Pancreas (tissue), 10 donors: ENCODE data around the gene C11orf21. TPM values are rescaled to one million over a fixed set of nuclear protein-coding genes. Genes with fewer than 3 reads are reported as not detected.

Experiments
- ATAC-seq, 4 donors: fragments of 200-7000 bp; cut with Tn5 transposase; one replicate each; pipeline versions ENCODE4 v1.8.0 to v1.9.1; 2020; ENCODE audit warnings: mild to moderate bottlenecking in 4 of 4, moderate library complexity in 4 of 4
- DNase-seq, 6 donors: peaks; one replicate each; pipeline ENCODE4 v3.0.0-alpha.2; 2020
- FAIRE-seq: peaks from 2 replicates; lab custom pipeline; 2012; peaks lifted over from hg19 to GRCh38; lab: Jason Lieb, UNC
- H3K27ac ChIP-seq, 4 donors: fragments of 200-600 bp; sonication (generic); 1 replicate in 3 of 4; 2 replicates in 1 of 4; pipeline versions ENCODE4 v1.5.0 to v1.8.0; 2020
- H3K27me3 ChIP-seq, 4 donors: fragments of 200-600 bp; one replicate each; pipeline ENCODE4 v1.8.0; 2021
- H3K36me3 ChIP-seq, 3 donors: fragments of 200-600 bp; sonication (generic) in 1 of 3; one replicate each; pipeline versions ENCODE4 v1.5.0 to v1.8.0; 2020 to 2021
- H3K4me1 ChIP-seq, 3 donors: fragments of 200-600 bp; one replicate each; pipeline ENCODE4 v1.8.0; 2021
- H3K4me3 ChIP-seq, 4 donors: fragments of 200-600 bp; sonication (generic) in 2 of 4; one replicate each; pipeline versions ENCODE4 v1.5.0 to v1.8.0; 2020 to 2021
- H3K9me3 ChIP-seq, 4 donors: fragments of 200-600 bp; one replicate each; pipeline ENCODE4 v1.8.0; 2021
- WGBS, 2 donors: extraction: QIAGEN DNeasy Blood & Tissue Kit; methylation state at CpG; one replicate each; pipeline ENCODE4 v1.1.7; 2013; 5-methylcytosine and 5-hydroxymethylcytosine counted together
- intact Hi-C, 3 donors: fragments of 100-400 bp; cut with DNase I; formaldehyde crosslinking; loops; one replicate each; pipeline versions ENCODE4 v1.11.1 to v1.14.2; 2022
- polyA plus RNA-seq, 2 donors: library from polyadenylated mRNA; stranded (reverse); fragments of 200-250 nt; gene quantifications; one replicate each; pipeline ENCODE4 v1.2.3, GENCODE V29; 2013
- total RNA-seq, 6 donors: library from RNA; stranded (reverse); fragmentation: NEBNext Ultra II Directional in 4 of 6; extraction: Animal tissue kit (Norgen Biotek cat#: 25700) in 4 of 6; gene quantifications; one replicate each; pipeline versions ENCODE4 v1.2.1 to v1.2.4, GENCODE V29; 2021 to 2023
- TF ChIP-seq, protein P1 (sequence below), 4 donors: fragments of 200-600 bp; sonication (generic) in 3 of 4; IDR thresholded peaks; one replicate each; pipeline versions ENCODE4 v1.5.0 to v1.8.0; 2021; ENCODE audit warnings: antibody characterized with exemption in 4 of 4
- donor health status: healthy with polysubstance abuse.
- donor health status: DM: no; HTN: no; CAD: no; lungs with moderate emphysema.
- donor health status: DM: no; HTN: no; CAD: no.
- donor health status: control.
- donor health status: control.
- donor health status: Bipolar disorder and iron deficiency.
- donor health status: DM: yes; HTN: yes; CAD: no.
- donor health status: DM: no; HTN: no; CAD: no.
- donor health status: DM: no; HTN: no; CAD: no.
- donor health status: DM: yes; HTN: yes; CAD: no.

Gene C11orf21
- total and polyA plus RNA-seq, 8 donors: 0.04 to 0.80 (median 0.22) TPM

DNA sequence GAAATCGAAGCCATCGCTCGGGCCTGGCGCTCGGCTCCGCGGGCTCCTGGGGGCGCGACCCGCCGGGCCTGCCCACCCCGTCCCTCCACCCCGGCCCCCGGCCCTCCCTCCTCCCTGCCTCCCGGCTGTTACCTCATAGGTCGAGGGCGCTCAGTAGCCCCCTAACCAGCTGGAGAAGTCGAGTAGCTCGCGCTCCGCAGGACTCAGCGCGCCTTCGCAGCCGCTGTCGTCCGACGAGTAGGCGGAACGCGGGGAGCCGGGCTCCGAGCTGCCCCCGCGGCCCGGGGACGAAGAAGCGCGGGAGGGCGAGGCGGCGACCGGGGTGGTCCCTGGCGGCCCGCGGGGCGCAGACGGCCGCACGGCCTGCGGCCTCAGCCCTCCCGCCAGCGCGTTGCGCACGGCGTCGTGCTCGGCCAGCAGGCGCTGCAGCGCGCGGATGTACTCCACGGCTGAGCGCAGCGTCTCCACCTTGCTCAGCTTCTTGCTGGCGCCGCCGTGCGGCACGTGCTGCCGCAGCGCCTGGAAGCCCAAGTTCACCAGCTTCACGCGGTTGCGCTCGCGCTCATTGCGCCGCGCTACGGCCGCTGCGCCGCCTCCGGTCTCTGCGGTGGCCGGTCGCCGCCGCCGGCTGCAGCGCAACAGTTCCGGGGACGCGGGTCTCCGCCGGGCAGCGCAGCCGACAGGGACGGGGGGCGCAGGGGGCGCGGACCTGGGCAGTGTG is 32.0 kb downstream of the C11orf21 start:
- Histone ChIP-seq H3K4me3 (peak overlapping the region; percentile 10 to 51 (median 28)), H3K27me3 (peaks cover 0 to 9% (median 3%) of the 10 kb centered on the region in 4 donors), H3K27ac (peak overlapping the region; percentile 5 to 67 (median 37)), H3K9me3 (no peaks in the 10 kb centered on the region), H3K4me1 (peaks cover 0 to 3% (median 0%) of the 10 kb centered on the region in 3 donors), H3K36me3 (no peaks in the 10 kb centered on the region)
- FAIRE-seq: no peak
- 4% methylated on average over 80 to 104 of the region's 104 CpGs for WGBS, 2 donors
- DNase-seq: peak in 3 of 6 donors; percentile 52 to 71 (median 58)
- TF ChIP-seq, protein P1, sequence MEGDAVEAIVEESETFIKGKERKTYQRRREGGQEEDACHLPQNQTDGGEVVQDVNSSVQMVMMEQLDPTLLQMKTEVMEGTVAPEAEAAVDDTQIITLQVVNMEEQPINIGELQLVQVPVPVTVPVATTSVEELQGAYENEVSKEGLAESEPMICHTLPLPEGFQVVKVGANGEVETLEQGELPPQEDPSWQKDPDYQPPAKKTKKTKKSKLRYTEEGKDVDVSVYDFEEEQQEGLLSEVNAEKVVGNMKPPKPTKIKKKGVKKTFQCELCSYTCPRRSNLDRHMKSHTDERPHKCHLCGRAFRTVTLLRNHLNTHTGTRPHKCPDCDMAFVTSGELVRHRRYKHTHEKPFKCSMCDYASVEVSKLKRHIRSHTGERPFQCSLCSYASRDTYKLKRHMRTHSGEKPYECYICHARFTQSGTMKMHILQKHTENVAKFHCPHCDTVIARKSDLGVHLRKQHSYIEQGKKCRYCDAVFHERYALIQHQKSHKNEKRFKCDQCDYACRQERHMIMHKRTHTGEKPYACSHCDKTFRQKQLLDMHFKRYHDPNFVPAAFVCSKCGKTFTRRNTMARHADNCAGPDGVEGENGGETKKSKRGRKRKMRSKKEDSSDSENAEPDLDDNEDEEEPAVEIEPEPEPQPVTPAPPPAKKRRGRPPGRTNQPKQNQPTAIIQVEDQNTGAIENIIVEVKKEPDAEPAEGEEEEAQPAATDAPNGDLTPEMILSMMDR (IDR thresholded peaks at IDR 0.05): no peak
- intact Hi-C loops: no loop called here
- ATAC-seq: peak; percentile 44 to 75 (median 54)

DNA sequence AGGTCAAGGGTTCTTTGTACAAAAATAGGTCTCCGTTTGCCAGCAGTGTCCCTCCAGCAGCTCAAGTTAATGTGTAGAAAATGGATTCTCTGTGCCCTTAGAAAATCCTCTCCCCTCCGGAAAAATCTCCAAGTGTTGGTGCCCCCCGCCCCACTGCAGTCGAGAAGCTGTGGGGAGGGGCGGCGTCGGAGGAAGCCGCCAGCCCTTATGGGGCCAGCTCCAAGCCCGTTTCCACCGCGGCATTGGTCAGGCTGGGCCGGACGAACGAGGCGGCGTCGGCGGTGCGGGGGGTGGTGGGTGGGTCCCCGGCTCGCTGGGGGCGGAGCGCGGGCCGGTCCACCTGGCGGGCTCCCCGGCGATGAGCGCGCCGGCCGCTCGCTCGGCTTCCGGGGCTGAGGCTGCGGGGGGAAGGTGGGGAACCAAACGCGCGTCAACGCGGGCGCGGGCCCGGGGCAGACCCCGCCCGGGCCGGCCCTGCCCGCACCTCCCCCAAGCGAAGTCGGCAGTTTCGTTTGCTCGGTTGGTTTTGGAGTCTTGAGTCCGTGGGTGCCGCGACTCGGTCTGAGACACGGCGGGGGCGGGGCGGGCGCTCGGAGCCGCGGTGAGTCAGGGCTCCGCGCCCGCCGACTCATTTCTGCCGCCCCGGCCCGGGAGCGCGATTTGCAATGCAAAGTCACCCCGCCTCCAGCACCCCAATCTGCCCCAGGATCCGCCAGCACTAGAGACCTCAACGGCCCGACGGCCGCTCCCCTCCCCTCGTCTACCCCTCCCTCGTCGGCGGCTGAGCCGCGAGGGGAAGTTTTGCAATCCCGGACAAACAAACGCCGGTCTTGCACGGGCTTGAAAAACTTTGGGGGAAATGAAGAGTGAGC is 32.8 kb downstream of the C11orf21 start:
- peak; percentile 54 to 73 (median 63) for ATAC-seq
- Histone ChIP-seq H3K4me3 (peak overlapping the region; percentile 10 to 51 (median 28)), H3K27me3 (peaks cover 0 to 9% (median 3%) of the 10 kb centered on the region in 4 donors), H3K27ac (peak overlapping the region; percentile 5 to 67 (median 37)), H3K36me3 (no peaks in the 10 kb centered on the region), H3K9me3 (no peaks in the 10 kb centered on the region), H3K4me1 (peaks cover 0 to 3% (median 0%) of the 10 kb centered on the region in 3 donors)
- TF ChIP-seq, protein P1 (IDR thresholded peaks at IDR 0.05): no peak
- 1 to 2% methylated on average over 73 to 89 of the region's 89 CpGs for WGBS, 2 donors
- peak in 5 of 6 donors; percentile 43 to 80 (median 68) for DNase-seq
- intact Hi-C loops: no loop called here
- no peak for FAIRE-seq

DNA sequence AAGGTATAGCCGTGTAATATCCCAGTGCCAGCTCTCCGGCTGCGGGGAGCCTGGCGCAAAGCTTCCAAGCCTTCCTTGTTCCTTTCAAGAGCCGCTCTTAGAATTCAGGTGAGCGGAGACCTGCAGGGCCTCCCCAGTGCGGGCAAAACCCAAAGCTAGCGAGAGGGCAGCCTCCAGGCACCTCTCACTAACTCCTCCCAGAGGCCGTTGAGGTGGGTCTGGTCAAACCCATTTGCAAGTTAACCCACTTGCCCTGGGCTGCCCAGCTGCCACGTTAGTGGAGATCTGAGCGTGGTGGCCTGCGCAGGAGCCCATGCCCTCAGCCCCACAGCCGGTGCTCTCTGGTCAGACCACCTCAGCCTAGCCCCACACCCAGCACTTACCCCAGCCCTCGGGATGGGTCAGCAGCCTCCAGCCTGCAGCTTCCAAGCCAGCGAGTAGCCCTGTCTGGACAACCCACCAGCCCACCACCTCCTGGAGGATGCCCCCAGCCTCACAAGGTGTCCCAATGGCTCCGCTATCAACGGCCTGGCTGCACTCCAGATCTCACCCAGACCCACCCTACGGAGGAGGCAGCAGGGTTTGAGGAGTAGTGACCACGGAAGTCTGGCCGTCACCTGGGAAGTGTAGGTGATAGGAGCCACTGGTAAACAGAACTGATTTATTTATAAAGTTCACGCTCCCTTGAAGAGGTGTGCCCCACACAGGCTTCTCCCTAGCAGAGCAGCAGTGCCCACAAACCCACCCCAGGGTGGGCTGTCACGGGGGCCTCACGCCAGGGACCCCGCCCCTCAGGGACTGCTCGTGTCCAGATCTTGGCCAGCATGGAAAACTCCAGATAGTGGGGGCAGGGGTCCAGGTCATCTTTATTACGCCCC is 33.6 kb downstream of the C11orf21 start:
- H3K27me3 ChIP-seq: peaks cover 0 to 9% (median 3%) of the 10 kb centered on the region in 4 donors
- intact Hi-C loops: no loop called here
- DNase-seq: peak in 3 of 6 donors; percentile 37 to 68 (median 52)
- peaks cover 0 to 3% (median 0%) of the 10 kb centered on the region in 3 donors for H3K4me1 ChIP-seq
- H3K36me3 ChIP-seq: no peaks in the 10 kb centered on the region
- no peak for ATAC-seq
- H3K27ac ChIP-seq: peak overlapping the region in 1 of 4 donors; percentile 33
- TF ChIP-seq, protein P1 (IDR thresholded peaks at IDR 0.05): no peak
- no peaks in the 10 kb centered on the region for H3K9me3 ChIP-seq
- H3K4me3 ChIP-seq: peak overlapping the region in 1 of 4 donors; percentile 51
- no peak for FAIRE-seq
- 62 to 68% methylated on average over 26 of the region's 26 CpGs for WGBS, 2 donors

DNA sequence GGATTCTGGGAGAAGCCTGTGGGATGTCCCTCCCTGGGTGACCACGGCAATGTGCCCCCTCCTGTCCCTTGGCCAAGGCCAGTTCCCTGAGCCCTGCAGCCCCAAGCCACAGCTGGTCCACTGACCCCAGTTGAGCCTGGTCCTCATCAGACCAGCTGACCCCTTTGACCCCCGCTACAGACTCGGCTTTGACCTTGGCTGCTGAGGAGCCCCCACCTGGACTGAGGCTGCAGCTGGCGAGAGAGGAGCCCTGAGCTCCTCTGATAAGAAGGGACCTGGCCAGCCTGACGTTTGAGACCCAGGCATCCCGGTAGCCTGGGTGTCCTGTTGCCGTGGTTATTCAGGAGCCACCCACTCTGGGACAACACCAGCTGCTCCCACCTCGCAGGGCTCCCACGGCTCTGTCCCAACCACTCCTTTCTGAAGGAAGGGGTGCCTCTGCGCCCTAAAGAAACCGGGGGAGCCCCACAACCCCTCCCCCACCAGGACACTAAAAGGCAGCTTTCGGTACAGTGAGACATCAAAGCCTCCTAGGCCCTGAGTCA is 34.3 kb downstream of the C11orf21 start:
- peaks cover 0 to 3% (median 0%) of the 10 kb centered on the region in 3 donors for H3K4me1 ChIP-seq
- DNase-seq (no peak), ATAC-seq (no peak), FAIRE-seq (no peak)
- intact Hi-C loops: no loop called here
- no peak overlapping the region for H3K27ac ChIP-seq
- H3K9me3 ChIP-seq: no peaks in the 10 kb centered on the region
- no peaks in the 10 kb centered on the region for H3K36me3 ChIP-seq
- H3K27me3 ChIP-seq: peaks cover 0 to 9% (median 3%) of the 10 kb centered on the region in 4 donors
- TF ChIP-seq, protein P1 (IDR thresholded peaks at IDR 0.05): no peak
- WGBS, 2 donors: 45 to 52% methylated on average over 12 of the region's 12 CpGs
- H3K4me3 ChIP-seq: no peak overlapping the region
